SK-N-SH (cell line): ENCODE results near the gene PIKFYVE.

Experiments used
- ELF1 ChIP-seq: IDR thresholded peaks from 2 replicates; pipeline ENCODE4 v1.4.0; 2012
- EP300 ChIP-seq, 2 experiments: IDR thresholded peaks; 2 replicates each; pipeline versions ENCODE4 v1.4.0 to v1.6.1; 2012; ENCODE audit warnings: borderline replicate concordance in 1 of 2, low read depth in 1 of 2, low read length in 1 of 2
- FOSL2 ChIP-seq: IDR thresholded peaks from 2 replicates; pipeline ENCODE4 v1.4.0; 2012; ENCODE audit warnings: low read depth, mild to moderate bottlenecking, moderate library complexity, borderline replicate concordance
- GABPA ChIP-seq: IDR thresholded peaks from 2 replicates; pipeline ENCODE4 v1.4.0; 2012; ENCODE audit warnings: low read depth, mild to moderate bottlenecking
- GATA2 ChIP-seq: sonication (generic); formaldehyde crosslinking; IDR thresholded peaks from 2 replicates; pipeline ENCODE4 v1.5.0; 2020; ENCODE audit warnings: mild to moderate bottlenecking, missing genetic modification reagents
- MAX ChIP-seq: IDR thresholded peaks from 2 replicates; pipeline ENCODE4 v1.4.0; 2012; ENCODE audit warnings: low read depth
- POLR2AphosphoS5 ChIP-seq: IDR thresholded peaks from 2 replicates; pipeline ENCODE4 v1.6.1; 2012; ENCODE audit warnings: low read depth, low read length
- SIN3A ChIP-seq: IDR thresholded peaks from 2 replicates; pipeline ENCODE4 v1.6.1; 2012; ENCODE audit warnings: low read depth, mild to moderate bottlenecking, low read length, moderate library complexity, borderline replicate concordance
- SMC3 ChIP-seq: IDR thresholded peaks from 2 replicates; pipeline ENCODE4 v1.6.1; 2012; ENCODE audit warnings: low read depth, low read length, improper control_type of control experiment
- YY1 ChIP-seq: IDR thresholded peaks from 2 replicates; pipeline ENCODE4 v1.4.0; 2012; ENCODE audit warnings: low read depth, mild to moderate bottlenecking
- TF ChIP-seq, protein P1 (sequence below): fragments of 200-600 bp; sonication (generic); IDR thresholded peaks from 2 replicates; pipeline ENCODE4 v1.6.1; 2017; ENCODE audit warnings: antibody characterized with exemption, mild to moderate bottlenecking, moderate library complexity

DNA sequence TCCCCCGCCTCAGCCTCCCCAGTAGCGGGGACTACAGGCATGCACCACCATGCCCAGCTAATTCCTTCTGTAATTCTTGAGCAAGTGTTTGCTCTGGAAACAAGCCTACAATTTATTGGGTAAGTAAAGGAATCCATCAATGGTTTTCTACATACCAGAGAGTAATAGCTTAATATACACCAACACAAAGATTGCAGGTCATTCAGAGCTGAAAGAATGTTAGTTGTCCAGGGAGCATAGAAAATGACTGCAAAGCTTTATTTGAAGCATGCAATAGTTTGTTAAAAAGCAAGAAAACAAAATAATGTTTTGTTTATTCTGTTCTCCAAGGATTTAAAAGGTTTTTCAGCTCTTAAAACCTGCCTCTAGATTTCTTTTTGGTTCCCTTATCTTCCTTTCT lies 16.8 kb upstream of the PIKFYVE start:
- TF ChIP-seq SMC3 = no peak
- TF ChIP-seq, protein P1, sequence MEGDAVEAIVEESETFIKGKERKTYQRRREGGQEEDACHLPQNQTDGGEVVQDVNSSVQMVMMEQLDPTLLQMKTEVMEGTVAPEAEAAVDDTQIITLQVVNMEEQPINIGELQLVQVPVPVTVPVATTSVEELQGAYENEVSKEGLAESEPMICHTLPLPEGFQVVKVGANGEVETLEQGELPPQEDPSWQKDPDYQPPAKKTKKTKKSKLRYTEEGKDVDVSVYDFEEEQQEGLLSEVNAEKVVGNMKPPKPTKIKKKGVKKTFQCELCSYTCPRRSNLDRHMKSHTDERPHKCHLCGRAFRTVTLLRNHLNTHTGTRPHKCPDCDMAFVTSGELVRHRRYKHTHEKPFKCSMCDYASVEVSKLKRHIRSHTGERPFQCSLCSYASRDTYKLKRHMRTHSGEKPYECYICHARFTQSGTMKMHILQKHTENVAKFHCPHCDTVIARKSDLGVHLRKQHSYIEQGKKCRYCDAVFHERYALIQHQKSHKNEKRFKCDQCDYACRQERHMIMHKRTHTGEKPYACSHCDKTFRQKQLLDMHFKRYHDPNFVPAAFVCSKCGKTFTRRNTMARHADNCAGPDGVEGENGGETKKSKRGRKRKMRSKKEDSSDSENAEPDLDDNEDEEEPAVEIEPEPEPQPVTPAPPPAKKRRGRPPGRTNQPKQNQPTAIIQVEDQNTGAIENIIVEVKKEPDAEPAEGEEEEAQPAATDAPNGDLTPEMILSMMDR = no peak
- no peak for TF ChIP-seq YY1
- TF ChIP-seq EP300 (IDR thresholded peaks at IDR 0.05; ENCODE audit: borderline replicate concordance in 1 of 2, low read depth in 1 of 2, low read length in 1 of 2) = no peak
- no peak for TF ChIP-seq MAX
- TF ChIP-seq GABPA = no peak
- no peak for TF ChIP-seq FOSL2
- no peak for TF ChIP-seq ELF1
- no peak for TF ChIP-seq POLR2AphosphoS5
- TF ChIP-seq SIN3A = no peak
- no peak for TF ChIP-seq GATA2 (CRISPR knock-in tag)
